C1 segment of cervical spinal cord (tissue), 14 donors: ENCODE measurements around the gene GMEB1.
"Not testable (repeated sequence)": the region's sequence is repeated elsewhere in the genome, so short reads cannot be mapped to it uniquely, and the experiment has no call there.

Experiments
- DNase-seq, 14 donors: peaks; one replicate each; lab custom pipeline; 2025; lab: John Stamatoyannopoulos, UW

Gene GMEB1

DNA sequence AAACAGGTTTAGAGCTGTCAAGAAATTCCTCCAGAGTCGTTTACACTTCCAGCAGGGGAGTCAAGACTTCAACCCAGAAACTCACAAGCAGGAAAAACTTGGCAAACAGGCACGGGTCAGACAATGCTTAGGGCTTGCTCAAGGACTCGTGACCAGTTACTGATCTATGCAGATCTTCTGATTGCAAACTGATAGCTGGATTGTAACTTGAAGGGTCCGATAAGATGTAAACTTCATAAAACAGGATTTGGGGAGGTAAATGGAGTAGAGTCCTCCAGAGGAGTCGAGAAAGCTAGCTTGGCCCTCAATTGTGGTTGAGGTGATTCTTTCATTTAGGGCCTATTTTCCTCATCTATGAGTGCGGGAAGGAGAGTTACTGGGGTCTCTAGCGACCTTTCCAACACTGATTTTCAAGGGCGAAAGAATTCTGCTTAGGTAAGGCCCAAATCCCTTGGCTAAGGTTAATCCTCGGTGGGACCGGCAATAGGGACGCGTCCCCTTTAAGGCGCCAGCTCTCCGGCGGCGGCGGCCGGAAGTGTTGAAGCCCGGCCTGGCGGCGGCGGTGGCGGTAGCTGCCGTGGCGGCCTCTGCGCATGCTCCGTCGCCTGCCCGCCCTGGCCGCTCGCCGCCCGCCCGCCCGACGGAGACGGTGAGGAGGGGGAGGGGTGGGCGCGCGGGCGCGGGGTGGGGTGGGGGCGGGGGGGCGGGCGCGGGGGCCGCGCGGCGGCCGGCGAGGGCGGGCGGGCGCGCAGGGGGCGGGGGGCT lies at the start of gene GMEB1:
Gene GMEB1 (plus strand): TSS at position 594 of the 765 bp plus-strand sequence. CDS start 14,829 bp downstream, outside the sequence.
- DNase-seq: peak in 13 of 14 donors; percentile 29 to 88 (median 77)

- no peak for DNase-seq
Measured at GRCh38 chr1:28631713-28632112, 36.9 kb upstream of the GMEB1 start.

DNA sequence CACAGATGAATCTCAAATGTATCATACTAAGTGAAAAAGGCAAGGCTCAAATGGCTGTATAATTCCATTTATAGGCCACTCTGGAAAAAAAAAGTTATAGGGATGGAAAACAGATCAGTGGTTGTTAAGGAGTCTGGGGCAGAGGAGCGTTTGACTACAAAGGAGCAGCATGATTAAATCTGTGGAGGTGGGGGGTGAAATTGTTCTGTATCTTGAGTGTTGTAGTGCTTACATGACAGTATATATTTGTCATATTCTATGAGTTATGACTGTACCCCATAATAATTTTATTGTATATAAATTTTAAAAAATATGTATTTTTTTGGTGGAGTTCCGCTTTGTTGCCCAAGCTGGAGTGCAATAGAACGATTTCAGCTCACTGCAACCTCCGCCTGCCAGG lies 36.0 kb upstream of the GMEB1 start:
- no peak for DNase-seq

- DNase-seq: no peak
Measured at GRCh38 chr1:28640766-28641165, 27.8 kb upstream of the GMEB1 start.

DNA sequence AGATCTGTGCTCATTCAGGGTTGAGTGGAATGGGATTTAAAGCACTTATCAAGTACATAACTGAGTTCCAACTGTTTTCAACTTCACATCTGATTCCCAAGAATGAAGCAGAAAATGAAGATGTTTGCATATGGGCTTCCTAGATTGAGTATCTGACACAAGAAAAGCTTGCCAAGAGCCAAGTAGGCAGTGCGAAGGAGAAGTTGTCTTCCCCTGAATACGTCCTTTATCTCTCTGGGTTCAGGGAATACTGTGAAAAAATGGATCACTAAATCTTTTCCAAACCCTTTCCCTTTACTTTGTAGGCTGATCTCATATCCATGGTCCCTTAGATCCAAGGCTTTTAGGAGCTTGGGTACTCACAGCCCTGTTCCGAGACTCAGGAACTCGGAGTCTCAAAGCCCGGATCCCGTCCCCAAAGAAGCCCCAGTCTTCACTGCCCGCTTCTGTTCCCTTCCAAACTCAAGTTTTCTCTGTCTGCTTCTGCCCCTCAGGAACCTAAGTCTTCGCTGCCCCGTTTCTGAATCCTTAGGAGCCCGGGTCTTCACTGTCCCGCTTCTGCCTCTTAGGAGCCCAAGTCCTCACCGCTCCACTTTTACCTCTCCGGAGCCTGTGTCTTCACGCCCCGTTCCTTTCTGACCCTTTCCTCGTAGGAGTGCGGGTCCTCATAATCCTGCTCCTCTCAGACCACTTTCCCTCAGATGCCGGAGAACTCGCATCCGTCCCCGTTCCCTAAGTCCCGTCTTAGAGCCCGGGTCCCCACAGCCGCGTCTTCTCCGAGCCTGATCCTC lies 26.3 kb upstream of the GMEB1 start:
- peak in 2 of 14 donors; percentile 39 to 59 for DNase-seq

DNA sequence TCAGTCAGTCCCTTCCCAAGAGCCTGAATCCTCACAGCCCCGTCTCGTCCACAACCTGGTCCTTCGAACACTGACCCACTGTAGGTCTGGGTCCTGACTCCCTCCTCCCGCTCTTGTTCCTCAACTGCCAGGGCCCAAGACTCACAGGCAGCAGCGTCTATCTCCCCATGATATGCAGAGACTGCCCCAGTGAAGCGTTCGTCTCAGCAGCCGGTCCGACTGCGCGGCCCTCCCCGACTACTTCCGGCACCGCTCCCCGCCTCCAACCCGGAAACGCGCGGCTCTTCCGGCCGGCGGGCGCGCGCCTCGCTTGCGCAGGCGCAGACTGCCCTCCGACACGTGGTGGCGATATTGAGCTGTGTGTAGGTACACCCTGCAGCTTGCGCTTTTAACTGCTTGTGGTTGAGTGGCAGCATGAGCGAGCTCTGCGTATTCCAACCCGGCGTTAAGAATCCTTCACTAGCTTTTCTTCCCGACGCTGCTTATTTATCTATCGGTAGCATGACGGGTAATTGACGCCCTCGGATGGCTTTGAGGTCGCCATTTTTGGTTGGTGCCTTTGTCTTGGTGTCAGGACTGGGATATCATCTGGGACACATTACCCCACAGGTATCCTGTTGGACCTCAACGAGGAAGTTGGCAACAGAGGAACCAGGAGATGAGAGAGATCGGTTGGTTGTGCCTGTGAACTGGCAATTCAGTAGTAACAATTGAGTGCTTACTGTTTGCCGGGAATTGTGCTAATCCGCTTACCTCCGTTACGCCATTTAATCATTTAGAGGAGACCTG lies 25.5 kb upstream of the GMEB1 start, which contains the start of gene TAF12:
Gene TAF12 (minus strand): TSS at position 221 of the 789 bp plus-strand sequence. CDS start 20,986 bp downstream, outside the sequence.
- DNase-seq: peak; percentile 67 to 96 (median 90)

GRCh38 chr1:28644494-28644893 lies 24.1 kb upstream of the GMEB1 start:
- no peak for DNase-seq

GRCh38 chr1:28645406-28645805 lies 23.2 kb upstream of the GMEB1 start:
- not testable (repeated sequence) for DNase-seq

DNA sequence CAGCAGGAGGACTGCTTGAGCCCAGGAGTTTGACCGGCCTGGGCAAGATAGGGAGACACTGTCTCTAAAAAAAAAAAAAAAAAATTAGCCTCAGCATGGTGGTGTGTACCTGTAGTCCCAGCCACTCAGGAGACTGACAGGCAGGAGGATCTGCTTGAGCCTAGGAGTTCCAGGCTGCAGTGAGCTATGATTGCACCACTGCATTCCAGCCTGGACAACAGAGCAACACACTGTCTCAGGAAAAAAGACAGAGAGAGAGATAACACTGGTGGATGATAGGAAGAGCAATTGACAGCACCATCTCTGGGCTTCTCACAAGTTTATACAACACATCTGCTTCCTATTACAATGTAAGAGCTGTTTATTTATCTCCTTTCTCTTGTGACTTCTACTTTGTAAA lies 22.5 kb upstream of the GMEB1 start:
- no peak for DNase-seq

DNA sequence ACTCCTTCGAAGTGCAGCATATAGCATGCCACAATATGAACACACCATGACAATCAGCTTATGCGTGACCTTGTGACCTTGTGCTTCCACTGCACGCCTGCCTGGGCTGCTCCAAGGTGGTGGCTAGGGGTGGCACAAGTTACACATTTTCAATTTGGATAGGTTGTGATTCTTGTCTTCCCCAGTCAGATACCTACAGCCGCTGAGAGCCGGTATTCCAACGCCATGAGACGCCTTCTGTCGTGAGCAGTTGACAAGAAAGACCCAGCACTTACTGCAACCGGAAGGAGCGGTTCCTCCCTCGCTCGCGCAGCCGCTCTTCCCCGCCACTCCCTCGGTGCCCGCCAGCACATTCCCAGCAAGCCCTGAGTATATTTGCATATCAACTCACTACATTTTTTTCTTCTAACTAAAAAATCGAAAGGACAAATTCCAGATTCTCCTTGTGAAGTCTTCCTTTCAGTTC lies 20.5 kb upstream of the GMEB1 start:
- DNase-seq: peak; percentile 12 to 98 (median 86)

- DNase-seq: peak; percentile 8 to 98 (median 78)
Measured at GRCh38 chr1:28648474-28649198, 19.9 kb upstream of the GMEB1 start, which contains the start of gene RNU11. TSS of gene RNU11 (plus strand) at chr1:28648600.

DNA sequence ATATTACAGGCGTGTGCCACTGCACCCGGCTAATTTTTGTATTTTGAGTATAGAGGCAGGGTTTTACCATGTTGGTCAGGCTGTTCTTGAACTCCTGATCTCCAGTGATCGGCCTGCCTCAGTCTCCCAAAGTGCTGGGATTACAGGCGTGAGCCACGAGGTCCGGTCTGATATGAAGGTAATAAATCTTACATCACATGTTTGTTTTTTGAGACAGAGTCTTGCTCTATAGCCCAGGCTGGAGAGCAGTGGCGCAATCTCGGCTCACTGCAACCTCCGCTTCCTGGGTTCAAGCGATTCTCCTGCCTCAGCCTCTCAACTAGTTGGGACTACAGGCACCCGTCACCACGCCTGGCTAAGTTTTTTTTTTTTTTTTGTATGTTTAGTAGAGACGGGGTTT lies 15.5 kb upstream of the GMEB1 start:
- DNase-seq: not testable (repeated sequence)

DNA sequence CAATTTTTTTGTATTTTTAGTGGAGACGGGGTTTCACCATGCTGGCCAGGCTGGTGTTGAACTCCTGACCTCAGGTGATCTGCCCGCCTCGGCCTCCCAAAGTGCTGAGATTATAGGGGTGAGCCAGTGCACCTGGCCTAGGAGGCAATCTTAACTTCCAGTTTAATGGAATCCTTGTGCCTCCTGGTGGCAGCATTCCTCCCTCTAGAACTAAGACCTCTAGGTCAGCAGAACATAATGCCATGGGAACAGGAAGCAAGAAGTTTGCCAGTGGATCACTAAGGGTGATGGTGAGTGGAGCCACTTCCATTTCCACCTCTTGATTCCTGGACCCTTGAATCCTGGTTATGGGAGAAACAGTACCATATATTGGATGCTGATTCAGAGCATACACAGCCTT lies 14.7 kb upstream of the GMEB1 start:
- not testable (repeated sequence) for DNase-seq

DNA sequence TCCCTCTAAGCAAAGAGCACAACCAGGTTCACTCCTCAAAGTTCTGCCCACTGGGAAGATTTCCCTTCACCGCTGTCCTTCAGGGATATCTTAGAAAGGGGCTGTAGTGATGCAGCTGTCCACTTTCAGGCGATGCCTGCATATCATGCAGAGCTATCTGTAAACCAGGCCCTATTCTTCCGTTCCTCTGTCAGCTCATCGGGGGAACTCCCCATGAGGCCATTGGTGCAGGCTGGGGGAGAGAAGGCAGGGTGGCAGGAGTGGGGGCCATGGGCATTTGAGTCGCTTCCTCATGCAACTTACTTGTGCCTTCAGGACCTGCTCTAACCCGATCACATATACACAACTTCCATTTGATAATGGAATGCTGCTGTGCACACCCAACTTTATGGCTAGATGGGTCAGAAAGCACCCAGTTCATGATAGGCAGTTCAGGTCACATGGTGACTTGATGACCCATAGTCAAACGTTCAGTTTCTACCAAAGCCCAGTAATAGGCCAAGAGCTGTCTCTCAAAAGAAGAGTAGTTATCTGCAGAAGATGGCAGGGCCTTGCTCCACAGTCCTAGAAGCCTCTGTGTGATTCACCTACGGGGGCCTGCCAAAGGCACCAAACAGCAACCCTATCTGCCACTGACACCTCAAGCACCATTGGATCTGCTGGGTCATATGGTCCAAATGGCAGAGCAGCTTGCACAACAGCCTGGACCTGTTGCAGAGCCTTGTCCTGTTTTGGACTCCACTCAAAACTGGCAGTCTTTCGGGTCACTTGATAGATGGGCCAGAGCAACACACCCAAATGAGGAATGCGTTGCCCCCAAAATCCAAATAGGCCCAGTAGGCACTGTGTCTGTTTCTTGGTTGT lies 12.9 kb upstream of the GMEB1 start:
- DNase-seq: not testable (repeated sequence)

DNA sequence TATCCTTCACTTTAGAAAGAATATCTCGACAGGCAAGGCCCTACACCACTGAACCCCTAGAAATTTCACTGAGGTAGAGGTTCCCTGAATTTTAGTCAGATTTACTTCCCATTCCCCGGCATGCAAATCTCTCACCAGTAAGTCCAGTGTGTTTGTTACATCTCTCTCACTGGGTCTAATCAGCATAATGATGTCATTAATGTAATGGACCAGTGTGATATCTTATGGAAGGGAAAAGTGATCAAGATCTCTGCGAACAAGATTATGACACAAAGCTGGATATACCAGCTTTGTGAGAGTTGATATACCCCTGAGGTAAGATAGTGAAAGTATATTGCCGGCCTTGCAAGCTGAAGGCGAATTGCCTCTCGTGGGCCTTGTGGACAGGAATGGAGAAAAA lies 12.2 kb upstream of the GMEB1 start:
- no peak for DNase-seq

- peak in 1 of 14 donors; percentile 85 for DNase-seq
Measured at GRCh38 chr1:28663871-28664470, 4.6 kb upstream of the GMEB1 start.

DNA sequence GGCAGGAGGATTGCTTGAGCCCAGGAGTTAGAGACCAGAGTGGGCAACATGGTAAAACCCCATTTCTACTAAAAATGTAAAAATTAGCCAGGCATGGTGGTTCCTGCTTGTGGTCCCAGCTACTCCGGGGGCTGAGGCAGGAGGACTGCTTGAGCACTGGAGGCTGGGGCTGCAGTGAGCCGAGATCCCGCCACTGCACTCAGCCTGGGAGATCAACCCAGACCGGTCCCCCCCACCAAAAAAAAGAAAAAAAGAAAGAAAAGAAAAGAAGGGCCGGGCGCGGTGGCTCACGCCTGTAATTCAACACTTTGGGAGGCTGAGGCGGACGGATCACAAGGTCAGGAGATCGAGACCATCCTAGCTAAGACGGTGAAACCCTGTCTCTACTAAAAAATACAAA lies 1.8 kb upstream of the GMEB1 start:
- no peak for DNase-seq

DNA sequence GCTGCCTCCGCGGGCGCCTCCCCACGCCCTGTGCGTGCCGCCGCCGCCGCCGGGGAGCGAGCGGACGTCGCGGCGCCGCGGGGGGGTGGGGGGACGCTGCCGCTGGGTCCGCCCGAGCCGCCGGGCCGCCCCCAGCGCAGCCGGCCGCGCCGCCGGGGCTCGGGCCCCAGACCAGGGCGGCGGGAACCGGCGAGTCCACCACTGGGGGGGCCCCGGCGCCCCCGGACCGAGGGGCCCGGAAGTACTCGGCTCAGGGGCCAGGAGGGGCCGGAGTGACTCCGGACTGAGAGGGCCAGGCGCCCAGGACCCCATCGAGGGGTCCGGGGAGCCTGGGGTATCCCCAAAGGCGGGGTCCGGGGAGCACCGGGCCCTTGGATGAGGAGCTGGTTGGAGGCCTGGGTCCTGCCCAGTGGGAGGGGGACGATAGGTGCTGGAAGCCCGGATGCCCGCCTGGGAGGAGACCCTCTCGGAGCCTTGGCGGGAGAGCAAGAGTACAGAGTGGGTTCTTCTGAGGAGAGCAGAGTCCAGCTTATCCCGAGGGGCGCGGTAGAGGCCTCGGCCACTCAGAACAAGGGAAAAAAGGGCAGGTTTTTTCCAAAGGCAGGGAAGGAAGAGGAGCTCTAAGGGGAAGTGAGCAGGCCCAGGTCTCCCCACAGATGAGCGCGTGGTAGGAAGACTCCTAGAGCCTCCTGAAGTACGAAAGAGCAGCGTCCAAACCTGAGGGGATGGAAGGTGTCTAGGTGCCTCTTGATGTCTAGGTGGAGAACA lies 556 bp downstream of the GMEB1 start:
- DNase-seq: peak in 13 of 14 donors; percentile 12 to 83 (median 48)
